K562 treated with DMSO at 1 percent for 24 hours (cell line): Measurements from ENCODE around the gene CAPN5. TPM values are rescaled to one million over a fixed set of nuclear protein-coding genes. Genes with fewer than 3 reads are reported as not detected.

ENCODE experiments used
- total RNA-seq: library from RNA; unstranded; fragments of 300-600 nt; gene quantifications from 2 replicates; pipeline ENCODE4 v1.2.3, GENCODE V29; 2022; ENCODE audit warnings: low read depth; ENCODE audit not compliant: insufficient read depth

CAPN5 gene
- 1.7 and 2.0 TPM in 2 replicates for total RNA-seq

DNA sequence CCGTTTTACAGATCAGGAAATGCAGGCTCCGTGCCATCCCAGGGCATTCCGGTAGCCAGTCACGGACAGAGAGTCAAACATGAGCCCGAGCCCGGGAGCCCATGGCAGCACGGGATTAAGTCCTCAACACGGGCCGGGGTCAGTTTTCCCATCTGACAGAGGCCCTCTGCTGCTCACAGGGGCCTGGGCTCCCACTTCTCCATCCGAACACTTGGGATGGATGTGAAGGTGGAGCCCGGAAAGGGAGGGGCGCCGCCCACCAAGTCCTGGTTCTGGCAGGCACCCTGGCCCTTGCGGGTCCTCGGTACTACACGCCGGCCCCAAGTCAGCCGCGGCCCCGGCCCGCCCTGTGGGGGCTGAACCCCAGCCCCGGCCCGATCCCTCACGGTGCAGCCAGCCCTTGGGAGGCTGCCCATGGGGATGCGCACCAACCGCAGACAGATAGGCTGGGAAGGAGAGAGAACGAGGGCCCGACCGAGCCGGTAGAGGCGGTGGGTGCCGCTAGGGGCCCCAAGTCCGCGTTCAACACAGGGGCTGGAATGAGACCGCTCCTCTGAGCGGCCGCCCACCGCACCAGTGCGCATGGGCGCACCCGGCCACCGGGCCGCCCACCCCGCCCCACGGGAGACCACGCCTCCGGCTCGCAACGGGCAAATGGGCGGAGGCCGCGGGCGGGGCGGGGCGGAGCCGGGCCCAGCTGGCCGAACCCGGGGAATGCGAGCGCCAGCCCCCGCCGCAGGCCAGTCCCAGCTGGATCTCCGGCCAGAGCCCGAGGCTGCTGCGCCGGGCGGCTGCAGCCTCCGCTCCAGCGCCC is at the start of gene CAPN5:
CAPN5 (plus strand) TSS at position 743 of the 814 bp plus-strand sequence. CDS start 17,916 bp downstream, outside the sequence.

DNA sequence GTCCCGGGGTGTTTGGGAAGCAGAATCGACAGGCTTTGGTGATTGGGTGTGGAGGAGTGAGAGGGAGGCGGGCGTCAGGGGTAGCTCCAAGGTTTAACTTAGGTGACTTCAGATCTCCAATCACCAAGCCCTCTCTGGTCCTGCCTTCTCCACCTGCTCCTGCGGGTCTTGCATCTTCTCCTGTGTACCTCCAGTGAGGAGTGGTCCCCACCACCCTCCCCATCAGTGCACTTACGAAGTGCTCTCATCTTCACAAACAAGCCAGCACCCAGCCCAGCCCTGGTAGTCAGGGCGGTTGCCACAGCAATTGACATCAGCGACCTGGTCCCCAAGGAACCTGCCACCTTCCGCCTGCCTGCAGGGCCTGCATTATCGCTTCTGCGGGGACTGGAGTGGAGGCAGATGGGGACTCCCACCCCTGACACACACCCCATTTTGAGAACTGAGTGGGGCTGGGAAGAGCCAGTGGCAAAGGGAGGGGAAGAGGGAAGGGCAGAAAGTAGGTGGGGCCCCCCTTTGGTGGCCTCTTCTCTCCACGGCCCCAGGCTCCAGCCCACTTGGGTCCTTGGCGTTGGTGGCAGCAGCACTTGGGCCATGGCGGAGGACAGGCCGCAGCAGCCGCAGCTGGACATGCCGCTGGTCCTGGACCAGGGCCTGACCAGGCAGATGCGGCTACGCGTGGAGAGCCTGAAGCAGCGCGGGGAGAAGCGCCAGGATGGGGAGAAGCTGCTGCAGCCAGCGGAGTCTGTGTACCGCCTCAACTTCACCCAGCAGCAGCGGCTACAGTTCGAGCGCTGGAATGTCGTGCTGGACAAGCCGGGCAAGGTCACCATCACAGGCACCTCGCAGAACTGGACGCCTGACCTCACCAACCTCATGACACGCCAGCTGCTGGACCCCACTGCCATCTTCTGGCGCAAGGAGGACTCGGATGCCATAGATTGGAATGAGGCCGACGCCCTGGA is 35.8 kb downstream of the CAPN5 start, which contains the start of gene OMP:
OMP (plus strand) TSS at position 595 of the 965 bp plus-strand sequence; CDS start at position 595, 0 bp downstream.

DNA sequence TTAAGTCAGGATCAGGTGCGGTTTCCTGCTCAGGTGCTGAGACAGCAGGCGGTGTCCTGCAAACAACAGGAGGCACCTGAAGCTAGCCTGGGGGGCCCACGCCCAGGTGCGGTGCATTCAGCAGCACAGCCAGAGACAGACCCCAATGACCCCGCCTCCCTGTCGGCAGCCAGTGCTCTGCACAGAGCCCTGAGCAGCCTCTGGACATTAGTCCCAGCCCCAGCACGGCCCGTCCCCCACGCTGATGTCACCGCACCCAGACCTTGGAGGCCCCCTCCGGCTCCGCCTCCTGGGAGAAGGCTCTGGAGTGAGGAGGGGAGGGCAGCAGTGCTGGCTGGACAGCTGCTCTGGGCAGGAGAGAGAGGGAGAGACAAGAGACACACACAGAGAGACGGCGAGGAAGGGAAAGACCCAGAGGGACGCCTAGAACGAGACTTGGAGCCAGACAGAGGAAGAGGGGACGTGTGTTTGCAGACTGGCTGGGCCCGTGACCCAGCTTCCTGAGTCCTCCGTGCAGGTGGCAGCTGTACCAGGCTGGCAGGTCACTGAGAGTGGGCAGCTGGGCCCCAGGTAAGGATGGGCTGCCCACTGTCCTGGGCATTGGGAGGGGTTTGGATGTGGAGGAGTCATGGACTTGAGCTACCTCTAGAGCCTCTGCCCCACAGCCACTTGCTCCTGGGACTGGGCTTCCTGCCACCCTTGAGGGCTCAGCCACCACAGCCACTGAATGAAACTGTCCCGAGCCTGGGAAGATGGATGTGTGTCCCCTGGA is 61.3 kb downstream of the CAPN5 start, which contains the start of gene MYO7A:
MYO7A (plus strand) TSS at position 327 of the 772 bp plus-strand sequence. CDS start 2,389 bp downstream, outside the sequence.

Other genes with a start within 250 kb of the CAPN5 start
- gene ACER3, start 206.1 kb upstream of the CAPN5 start, total RNA-seq = 7.9 and 11.6 TPM in 2 replicates
- 0.10 TPM in 1 of 2 replicates, not detected in the other for gene B3GNT6, start 32.6 kb upstream of the CAPN5 start, total RNA-seq
- not detected in 2 replicates for gene OMP, start 35.9 kb downstream of the CAPN5 start, total RNA-seq
- 0.46 and 0.75 TPM in 2 replicates for gene MYO7A, start 61.3 kb downstream of the CAPN5 start, total RNA-seq
- gene GDPD4, start 234.7 kb downstream of the CAPN5 start, total RNA-seq = 0.92 TPM in 1 of 2 replicates, not detected in the other